IPS DF 4.7 (cell line): Measurements from ENCODE around the gene NOTCH2.
"Not testable (repeated sequence)": the region's sequence is repeated elsewhere in the genome, so short reads cannot be mapped to it uniquely, and the experiment has no call there.

Source experiments
- DNase-seq: peaks from one replicate; pipeline ENCODE4 v3.0.0-alpha.2; 2013; ENCODE audit warnings: low spot score; ENCODE audit errors: extremely low read depth

NOTCH2 gene

GRCh38 chr1:120069067-120069919 is at the start of gene NOTCH2:
Gene NOTCH2 (minus strand): TSS chr1:120069662. CDS start chr1:120069406, 256 bp downstream.
- not testable (repeated sequence) for DNase-seq

DNA sequence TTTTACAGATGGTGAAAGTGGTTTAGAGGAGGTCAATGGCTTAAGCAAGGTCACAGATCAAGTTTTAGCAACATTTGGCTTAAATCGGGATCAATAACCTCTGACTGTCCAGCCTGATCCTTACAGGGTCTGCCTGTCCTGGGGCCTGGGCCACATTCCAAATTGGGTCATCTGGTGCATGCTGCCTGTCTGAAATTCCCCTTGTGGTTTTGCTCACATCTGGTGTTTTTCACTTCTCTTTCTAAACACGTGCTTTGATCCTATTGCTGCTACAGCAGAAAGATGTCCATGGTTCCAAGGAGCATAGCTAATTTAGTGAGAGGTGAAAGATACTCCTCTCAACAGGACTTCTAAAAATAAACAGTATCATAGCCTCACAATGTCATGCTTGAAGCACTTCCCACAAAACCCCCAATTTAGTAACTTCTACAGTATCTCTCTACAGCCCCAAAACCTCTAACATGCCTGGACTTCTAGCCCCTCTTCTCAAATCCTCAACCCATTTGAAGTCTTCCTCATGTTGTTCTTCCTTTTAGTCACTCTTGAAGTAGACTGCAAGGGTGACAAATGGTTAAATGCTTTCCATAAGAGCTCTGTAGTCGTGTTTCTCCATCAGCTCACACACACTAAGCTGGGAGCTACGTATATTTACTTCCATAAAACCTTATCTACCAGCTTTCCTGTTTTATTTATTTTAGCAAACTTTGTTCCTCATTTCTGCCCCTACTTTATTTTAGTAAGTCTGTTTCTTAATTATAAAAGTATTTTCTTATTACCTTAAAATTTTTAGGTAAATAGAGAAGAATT is 48.1 kb upstream of the NOTCH2 start:
- not testable (repeated sequence) for DNase-seq

- not testable (repeated sequence) for DNase-seq
Observed at GRCh38 chr1:120116094-120116493, 46.6 kb upstream of the NOTCH2 start.

DNA sequence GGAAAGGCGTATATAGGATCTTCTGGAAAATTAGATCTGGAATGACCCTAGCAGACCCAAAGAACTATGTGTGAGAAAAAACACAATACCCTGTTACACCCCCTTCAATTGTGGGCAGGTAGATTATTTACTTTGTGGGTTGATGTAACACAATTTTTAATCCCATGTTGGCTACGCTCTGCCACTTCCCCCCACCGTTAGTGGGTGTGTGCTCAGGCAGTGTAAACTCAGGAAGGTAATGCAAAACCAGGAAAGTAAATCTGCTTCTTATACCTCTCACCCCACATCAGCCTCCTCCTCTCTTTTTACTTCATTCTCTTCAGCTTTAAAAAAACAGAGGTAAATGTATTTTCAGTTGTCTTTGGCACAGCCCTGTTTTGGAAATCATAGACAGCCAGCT is 43.7 kb upstream of the NOTCH2 start:
- DNase-seq = not testable (repeated sequence)

GRCh38 chr1:120112212-120112611 is 42.8 kb upstream of the NOTCH2 start:
- not testable (repeated sequence) for DNase-seq

GRCh38 chr1:120111771-120112170 is 42.3 kb upstream of the NOTCH2 start:
- DNase-seq = not testable (repeated sequence)

DNA sequence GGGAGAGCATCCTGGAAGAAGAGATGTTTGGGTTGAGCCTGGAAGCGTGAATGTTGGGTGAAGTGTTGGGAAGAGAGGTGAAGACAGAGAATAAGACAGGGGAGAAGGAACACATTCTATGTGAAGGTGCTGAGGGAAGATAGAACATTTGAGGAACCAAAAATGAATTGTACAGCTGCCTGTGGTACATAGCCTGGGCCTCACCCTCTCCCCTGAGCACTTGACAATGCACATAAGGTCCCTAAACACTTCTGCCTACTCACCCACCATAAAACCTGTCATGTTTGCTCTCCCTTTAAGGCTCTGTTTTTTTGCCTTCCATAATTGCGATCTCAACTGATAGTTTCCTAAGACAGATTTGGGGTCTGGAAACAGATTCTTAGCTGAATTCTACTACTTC is 41.5 kb upstream of the NOTCH2 start:
- DNase-seq = not testable (repeated sequence)

DNA sequence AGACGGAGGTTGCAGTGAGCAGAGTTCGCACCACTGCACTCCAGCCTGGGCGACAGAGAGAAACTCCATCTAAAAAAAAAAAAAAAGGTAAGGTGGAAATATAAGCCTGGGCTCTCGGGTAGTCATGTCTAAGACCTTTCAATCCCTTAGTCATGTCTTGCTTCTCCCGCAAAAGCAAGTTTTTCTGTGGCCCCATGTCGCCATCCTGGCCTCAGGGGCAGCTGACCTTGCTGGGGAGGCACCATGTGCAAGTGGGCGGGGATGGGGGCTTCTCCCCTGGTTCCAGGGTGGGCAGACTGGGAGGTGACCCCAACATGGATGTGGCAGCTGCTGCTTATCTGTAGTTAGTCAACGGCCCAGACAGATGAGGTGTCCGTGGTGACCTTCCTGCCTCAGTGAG is 40.2 kb upstream of the NOTCH2 start:
- DNase-seq = not testable (repeated sequence)

- not testable (repeated sequence) for DNase-seq
Observed at GRCh38 chr1:120109180-120109579, 39.7 kb upstream of the NOTCH2 start.

- not testable (repeated sequence) for DNase-seq
Observed at GRCh38 chr1:120105288-120105687, 35.8 kb upstream of the NOTCH2 start.

DNA sequence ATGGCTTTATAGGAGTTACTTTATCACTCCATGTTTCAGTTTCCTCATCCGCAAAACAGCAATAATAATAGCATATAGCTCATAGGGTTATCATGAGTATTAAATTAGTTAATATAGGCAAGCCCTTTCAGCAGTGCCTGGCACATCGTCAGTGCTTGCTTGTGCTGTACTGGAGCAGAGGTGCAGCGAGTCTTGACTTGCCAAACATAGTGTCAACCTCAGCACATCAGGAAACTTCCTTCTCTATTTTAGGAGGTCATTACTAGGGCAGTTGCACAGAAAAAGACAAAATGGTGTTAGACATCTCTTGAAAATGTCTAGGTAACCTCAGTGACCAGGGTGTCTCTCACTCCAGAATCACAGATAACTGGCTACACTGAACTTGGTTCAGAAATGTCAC is 34.3 kb upstream of the NOTCH2 start:
- not testable (repeated sequence) for DNase-seq

- not testable (repeated sequence) for DNase-seq
Observed at GRCh38 chr1:120101593-120101992, 32.1 kb upstream of the NOTCH2 start.

DNA sequence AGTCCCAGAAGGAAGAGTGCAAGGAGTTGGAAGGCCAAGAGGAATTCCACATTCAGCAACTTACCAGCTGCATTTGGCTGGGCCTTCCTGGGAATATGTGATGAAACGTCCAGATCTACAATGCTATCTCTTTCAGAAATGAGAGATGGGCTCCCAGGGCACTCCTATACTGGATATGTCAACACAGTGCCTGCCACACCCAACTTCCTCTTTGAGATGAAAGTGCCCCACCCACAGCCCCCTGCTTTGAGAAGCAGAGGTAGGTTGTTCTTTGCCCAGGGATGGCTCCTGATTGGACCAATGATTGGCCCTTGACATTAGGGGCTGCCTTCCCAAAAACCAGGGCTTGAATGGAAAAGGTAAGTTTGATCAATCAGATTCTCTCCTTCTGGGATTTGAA is 31.1 kb upstream of the NOTCH2 start:
- not testable (repeated sequence) for DNase-seq

- DNase-seq = not testable (repeated sequence)
Observed at GRCh38 chr1:120098986-120099759, 29.7 kb upstream of the NOTCH2 start.

DNA sequence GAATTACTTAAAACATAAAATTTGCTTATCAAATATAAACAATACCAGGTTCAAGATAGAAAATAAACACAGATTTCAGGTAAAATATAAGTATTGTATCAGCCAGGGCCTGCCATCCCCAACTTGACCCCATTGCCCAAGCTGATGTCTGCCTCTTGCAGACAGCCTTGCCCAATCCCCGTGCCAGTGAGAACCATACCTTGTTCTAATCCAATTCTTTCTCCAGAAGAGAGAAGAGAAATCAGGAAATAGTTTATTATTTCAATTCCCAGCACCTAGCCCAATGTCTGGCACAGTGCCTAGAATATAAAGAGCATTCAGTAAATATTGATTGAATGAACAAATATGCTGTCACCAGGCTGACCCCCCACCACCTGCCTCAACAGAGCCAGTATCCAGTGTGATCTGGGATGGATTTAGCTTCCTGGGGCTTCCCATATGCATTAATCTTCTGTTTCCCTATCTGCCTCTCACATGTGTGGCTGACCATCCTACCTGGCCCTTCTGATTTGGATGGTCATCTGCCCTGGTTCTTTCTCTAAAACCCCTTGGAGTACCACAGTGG is 27.6 kb upstream of the NOTCH2 start:
- not testable (repeated sequence) for DNase-seq

DNA sequence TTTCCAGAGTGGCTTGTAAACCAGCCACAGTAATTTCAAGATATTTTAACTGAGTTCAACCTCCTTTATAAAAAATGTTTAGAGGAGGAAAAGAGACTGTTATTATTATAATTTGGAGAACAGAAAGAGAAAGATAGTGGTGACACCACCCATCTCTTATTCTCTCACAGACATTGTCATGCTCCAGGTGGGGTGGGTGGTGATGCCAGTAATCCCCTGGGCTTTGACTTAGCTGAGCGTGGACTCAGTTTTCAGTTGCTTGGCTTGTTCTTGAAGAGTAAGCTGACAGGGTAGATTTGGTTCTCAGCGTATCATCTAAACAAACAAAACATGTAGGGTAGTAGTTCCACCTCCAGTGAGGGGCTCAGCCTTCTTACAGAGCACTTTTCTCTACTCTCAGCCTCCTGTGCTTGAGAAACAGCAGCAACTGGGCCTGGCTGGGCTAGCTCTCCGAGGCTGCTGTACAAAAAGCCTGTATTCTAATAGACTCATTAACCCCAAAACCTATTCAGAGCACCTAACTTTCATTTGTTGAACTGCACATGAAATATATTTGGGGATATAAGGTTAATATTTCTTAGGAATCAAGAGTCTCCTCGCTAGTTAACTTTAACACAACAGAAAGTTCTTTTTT is 24.2 kb upstream of the NOTCH2 start:
- not testable (repeated sequence) for DNase-seq

GRCh38 chr1:120092232-120093218 is 23.1 kb upstream of the NOTCH2 start:
- not testable (repeated sequence) for DNase-seq

DNA sequence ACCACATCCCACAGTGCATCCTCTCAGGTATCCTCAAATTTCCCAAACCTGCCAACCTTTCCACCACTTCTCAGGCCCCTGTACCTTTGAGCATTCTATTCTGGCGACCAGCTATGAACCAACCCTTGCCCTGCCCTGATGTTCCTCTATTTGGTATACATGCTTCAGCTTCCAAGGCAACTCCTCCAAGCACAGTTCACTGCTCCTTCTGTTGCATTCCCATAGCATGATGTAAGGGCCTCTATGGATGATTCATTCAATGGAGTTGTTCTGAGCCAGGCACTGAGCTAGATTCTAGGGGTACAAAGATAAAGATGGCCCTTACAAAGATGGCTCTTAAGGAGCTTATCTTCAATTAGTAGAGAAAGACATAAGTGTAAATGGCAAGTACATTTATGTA is 21.4 kb upstream of the NOTCH2 start:
- not testable (repeated sequence) for DNase-seq

DNA sequence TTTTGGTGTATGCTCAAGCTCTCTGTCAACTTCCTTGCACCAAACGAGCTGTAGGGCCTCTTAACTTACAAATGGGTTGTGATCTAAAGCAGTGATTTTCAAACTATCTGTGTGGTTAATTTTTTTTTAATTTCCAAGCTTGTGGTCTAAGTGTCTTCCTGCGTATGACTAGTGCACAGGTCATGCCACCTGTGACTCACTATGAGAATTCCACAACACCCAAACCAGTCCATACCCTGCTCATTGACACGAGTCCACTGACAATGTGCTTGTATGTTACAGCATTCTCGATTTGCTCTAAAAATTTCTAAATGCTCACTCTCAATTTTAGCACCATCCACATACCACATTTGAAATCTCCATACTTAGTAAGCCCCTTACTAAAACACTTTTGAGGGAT is 18.5 kb upstream of the NOTCH2 start:
- DNase-seq = not testable (repeated sequence)

DNA sequence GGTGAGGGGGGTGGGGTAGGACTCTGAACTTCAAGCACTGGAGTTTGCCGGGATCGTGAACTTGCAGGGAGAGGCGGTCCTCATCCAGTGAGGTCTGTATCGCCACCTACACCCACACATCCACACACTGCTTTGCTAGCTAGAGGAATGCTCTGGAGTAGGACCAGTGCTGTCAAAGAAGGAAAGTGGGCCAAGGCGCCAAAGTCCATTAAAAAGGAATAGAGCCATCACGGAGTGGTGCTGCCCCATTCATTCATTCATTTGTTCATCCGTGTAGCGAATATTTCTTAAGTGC is 405 bp upstream of the NOTCH2 start:
- DNase-seq = not testable (repeated sequence)
